ENCODE measurements around the gene HDHD3. TPM values are rescaled to one million over a fixed set of nuclear protein-coding genes. Genes with fewer than 3 reads are reported as not detected.
A peak's percentile ranks its signal among the peaks of the same experiment; 100 is the strongest.

HDHD3 gene
- total RNA-seq, 1 donor from 2014 or later = 8.8 TPM

DNA sequence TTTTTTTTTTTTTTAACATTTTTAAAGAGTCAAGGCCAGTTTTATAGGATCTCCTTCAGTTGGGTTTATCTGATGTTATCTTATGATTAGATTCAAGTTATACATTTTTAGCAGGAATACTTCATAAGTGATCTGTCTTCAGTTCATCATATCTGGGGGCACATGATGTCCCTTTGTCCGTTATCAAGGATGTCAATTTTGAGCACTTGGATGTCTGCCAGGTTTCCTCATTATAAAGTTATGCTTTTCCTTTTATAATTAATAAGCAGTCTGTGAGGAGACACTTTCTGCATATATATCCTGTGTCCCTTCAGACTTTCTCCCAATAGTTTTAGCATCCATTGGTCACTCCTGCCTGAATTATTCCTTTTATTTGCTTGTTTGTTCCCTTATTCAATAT, 11.8 kb downstream of the HDHD3 start:
- no peaks in the 10 kb centered on the region for H3K9me3 Mint-ChIP-seq (ENCODE audit: unreplicated experiment)
- H2AFZ ChIP-seq (ENCODE audit: low read depth, low read length) = no peak overlapping the region
- no peaks in the 10 kb centered on the region for H3K36me3 ChIP-seq (ENCODE audit: insufficient read depth, low read length)
- peaks cover 8% of the 10 kb centered on the region for H3K27me3 ChIP-seq (ENCODE audit: insufficient read depth, low read length)
- no peaks in the 10 kb centered on the region for H3K36me3 Mint-ChIP-seq (ENCODE audit: low read depth, unreplicated experiment)
- H3K27ac ChIP-seq (ENCODE audit: low read depth, low read length) = no peak overlapping the region
- H3K4me1 ChIP-seq (ENCODE audit: insufficient read depth, low read length) = peaks cover 4% of the 10 kb centered on the region
- H4K20me1 ChIP-seq (ENCODE audit: insufficient read depth, low read length) = no peaks in the 10 kb centered on the region
- FAIRE-seq = no peak
- peaks cover 8% of the 10 kb centered on the region for H3K27me3 Mint-ChIP-seq (ENCODE audit: low read depth, unreplicated experiment)
- no peak overlapping the region for H3K9ac ChIP-seq (ENCODE audit: low read length)
- H3K4me3 Mint-ChIP-seq (ENCODE audit: unreplicated experiment) = no peak overlapping the region
- no peak overlapping the region for H3K27ac Mint-ChIP-seq (ENCODE audit: unreplicated experiment)
- H3K4me1 Mint-ChIP-seq (ENCODE audit: low read depth, unreplicated experiment) = peaks cover 4% of the 10 kb centered on the region
- no peak overlapping the region for H3K4me2 ChIP-seq (ENCODE audit: low read length)
- H3K9me3 ChIP-seq (ENCODE audit: insufficient read depth, low read depth, low read length) = no peaks in the 10 kb centered on the region
- TF ChIP-seq, protein P1, sequence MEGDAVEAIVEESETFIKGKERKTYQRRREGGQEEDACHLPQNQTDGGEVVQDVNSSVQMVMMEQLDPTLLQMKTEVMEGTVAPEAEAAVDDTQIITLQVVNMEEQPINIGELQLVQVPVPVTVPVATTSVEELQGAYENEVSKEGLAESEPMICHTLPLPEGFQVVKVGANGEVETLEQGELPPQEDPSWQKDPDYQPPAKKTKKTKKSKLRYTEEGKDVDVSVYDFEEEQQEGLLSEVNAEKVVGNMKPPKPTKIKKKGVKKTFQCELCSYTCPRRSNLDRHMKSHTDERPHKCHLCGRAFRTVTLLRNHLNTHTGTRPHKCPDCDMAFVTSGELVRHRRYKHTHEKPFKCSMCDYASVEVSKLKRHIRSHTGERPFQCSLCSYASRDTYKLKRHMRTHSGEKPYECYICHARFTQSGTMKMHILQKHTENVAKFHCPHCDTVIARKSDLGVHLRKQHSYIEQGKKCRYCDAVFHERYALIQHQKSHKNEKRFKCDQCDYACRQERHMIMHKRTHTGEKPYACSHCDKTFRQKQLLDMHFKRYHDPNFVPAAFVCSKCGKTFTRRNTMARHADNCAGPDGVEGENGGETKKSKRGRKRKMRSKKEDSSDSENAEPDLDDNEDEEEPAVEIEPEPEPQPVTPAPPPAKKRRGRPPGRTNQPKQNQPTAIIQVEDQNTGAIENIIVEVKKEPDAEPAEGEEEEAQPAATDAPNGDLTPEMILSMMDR (IDR thresholded peaks at IDR 0.05; ENCODE audit: insufficient read depth, low read depth, low read length) = no peak
- TF ChIP-seq EZH2 (IDR thresholded peaks at IDR 0.05; ENCODE audit: insufficient read depth, low read length) = no peak
- H3K4me3 ChIP-seq (ENCODE audit: insufficient read depth, low read depth, low read length) = no peak overlapping the region
- no peak for DNase-seq (ENCODE audit: low read depth)
- H3K79me2 ChIP-seq (ENCODE audit: insufficient read depth, low read length) = no peaks in the 10 kb centered on the region

DNA sequence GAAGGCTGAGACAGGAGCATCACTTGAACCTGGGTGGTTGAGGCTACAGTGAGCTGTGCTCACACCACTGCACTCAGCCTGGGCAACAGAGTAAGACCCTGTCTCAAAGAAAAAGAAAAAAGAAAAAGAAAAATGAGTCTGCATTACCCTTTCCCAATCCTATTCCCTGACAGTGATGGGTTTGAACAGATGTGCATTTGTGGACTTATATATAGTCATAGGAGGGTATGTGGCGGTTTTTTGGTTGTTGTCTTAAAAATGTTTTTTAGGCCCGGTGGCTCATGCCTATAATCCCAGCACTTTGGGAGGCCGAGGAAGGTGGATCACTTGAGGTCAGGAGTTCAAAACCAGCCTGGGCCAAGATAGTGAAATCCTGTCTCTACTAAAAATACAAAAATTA, 13.4 kb downstream of the HDHD3 start:
- Histone ChIP-seq H3K36me3 (ENCODE audit: insufficient read depth, low read length) (no peaks in the 10 kb centered on the region), H4K20me1 (ENCODE audit: insufficient read depth, low read length) (no peaks in the 10 kb centered on the region), H2AFZ (ENCODE audit: low read depth, low read length) (no peak overlapping the region), H3K4me1 (ENCODE audit: insufficient read depth, low read length) (peaks cover 4% of the 10 kb centered on the region), H3K4me2 (ENCODE audit: low read length) (no peak overlapping the region), H3K9ac (ENCODE audit: low read length) (no peak overlapping the region), H3K9me3 (ENCODE audit: insufficient read depth, low read depth, low read length) (no peaks in the 10 kb centered on the region), H3K4me3 (ENCODE audit: insufficient read depth, low read depth, low read length) (no peak overlapping the region), H3K27me3 (ENCODE audit: insufficient read depth, low read length) (peaks cover 16% of the 10 kb centered on the region), H3K27ac (ENCODE audit: low read depth, low read length) (no peak overlapping the region), H3K79me2 (ENCODE audit: insufficient read depth, low read length) (no peaks in the 10 kb centered on the region)
- TF ChIP-seq, protein P1 (IDR thresholded peaks at IDR 0.05; ENCODE audit: insufficient read depth, low read depth, low read length) = no peak
- no peak for TF ChIP-seq EZH2 (IDR thresholded peaks at IDR 0.05; ENCODE audit: insufficient read depth, low read length)
- Mint-ChIP-seq H3K9me3 (ENCODE audit: unreplicated experiment) (no peaks in the 10 kb centered on the region), H3K27ac (ENCODE audit: unreplicated experiment) (no peak overlapping the region), H3K27me3 (ENCODE audit: low read depth, unreplicated experiment) (peaks cover 14% of the 10 kb centered on the region), H3K4me1 (ENCODE audit: low read depth, unreplicated experiment) (peaks cover 4% of the 10 kb centered on the region), H3K4me3 (ENCODE audit: unreplicated experiment) (no peak overlapping the region), H3K36me3 (ENCODE audit: low read depth, unreplicated experiment) (no peaks in the 10 kb centered on the region)
- FAIRE-seq (no peak), DNase-seq (ENCODE audit: low read depth) (no peak)

DNA sequence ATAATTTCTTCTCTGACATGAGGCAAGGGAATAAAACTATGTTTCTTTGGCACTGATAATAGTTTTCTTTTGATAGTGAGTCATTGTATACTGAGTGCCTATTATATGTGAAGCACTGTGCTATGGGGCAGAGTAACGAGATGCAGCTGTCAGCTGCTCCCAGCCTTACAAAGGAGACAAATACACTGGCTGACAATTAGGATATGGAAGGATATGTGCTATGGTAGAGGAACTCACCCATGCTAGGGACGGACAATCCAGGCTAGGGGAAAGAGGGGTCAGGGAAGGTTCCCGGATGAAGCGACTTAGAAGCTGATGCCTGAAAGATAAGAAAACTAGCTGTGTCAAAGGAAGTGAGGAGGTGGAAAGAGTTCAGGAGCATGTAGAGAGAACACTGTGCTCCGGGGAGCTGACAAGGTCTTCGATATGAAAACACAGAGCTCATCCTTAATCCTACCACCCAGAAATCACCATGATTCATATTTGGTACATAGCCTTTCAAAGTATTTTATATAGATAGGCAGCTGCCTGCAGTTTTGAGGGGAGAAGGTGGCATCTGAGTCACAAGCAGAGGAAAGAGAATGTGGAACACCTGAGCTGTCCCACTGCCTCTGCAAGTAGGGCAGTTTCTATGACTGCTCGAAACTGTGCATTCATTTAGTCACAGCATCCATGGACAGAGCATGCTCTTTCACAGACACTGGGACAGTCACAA, 15.3 kb downstream of the HDHD3 start:
- no peaks in the 10 kb centered on the region for H3K36me3 ChIP-seq (ENCODE audit: insufficient read depth, low read length)
- peak; percentile 31 for DNase-seq (ENCODE audit: low read depth)
- H3K9me3 ChIP-seq (ENCODE audit: insufficient read depth, low read depth, low read length) = no peaks in the 10 kb centered on the region
- H3K4me1 ChIP-seq (ENCODE audit: insufficient read depth, low read length) = peaks cover 4% of the 10 kb centered on the region
- H3K36me3 Mint-ChIP-seq (ENCODE audit: low read depth, unreplicated experiment) = no peaks in the 10 kb centered on the region
- no peak overlapping the region for H3K27ac Mint-ChIP-seq (ENCODE audit: unreplicated experiment)
- FAIRE-seq = no peak
- H3K4me3 Mint-ChIP-seq (ENCODE audit: unreplicated experiment) = no peak overlapping the region
- H3K4me2 ChIP-seq (ENCODE audit: low read length) = no peak overlapping the region
- no peak overlapping the region for H3K27ac ChIP-seq (ENCODE audit: low read depth, low read length)
- H3K9me3 Mint-ChIP-seq (ENCODE audit: unreplicated experiment) = no peaks in the 10 kb centered on the region
- no peaks in the 10 kb centered on the region for H3K79me2 ChIP-seq (ENCODE audit: insufficient read depth, low read length)
- no peak overlapping the region for H3K4me3 ChIP-seq (ENCODE audit: insufficient read depth, low read depth, low read length)
- TF ChIP-seq EZH2 (IDR thresholded peaks at IDR 0.05; ENCODE audit: insufficient read depth, low read length) = no peak
- TF ChIP-seq, protein P1 (IDR thresholded peaks at IDR 0.05; ENCODE audit: insufficient read depth, low read depth, low read length) = no peak
- no peak overlapping the region for H2AFZ ChIP-seq (ENCODE audit: low read depth, low read length)
- peaks cover 4% of the 10 kb centered on the region for H3K4me1 Mint-ChIP-seq (ENCODE audit: low read depth, unreplicated experiment)
- peaks cover 24% of the 10 kb centered on the region for H3K27me3 ChIP-seq (ENCODE audit: insufficient read depth, low read length)
- H4K20me1 ChIP-seq (ENCODE audit: insufficient read depth, low read length) = no peaks in the 10 kb centered on the region
- no peak overlapping the region for H3K9ac ChIP-seq (ENCODE audit: low read length)
- H3K27me3 Mint-ChIP-seq (ENCODE audit: low read depth, unreplicated experiment) = peaks cover 14% of the 10 kb centered on the region
